ENCODE results near the gene SH3TC2. TPM values are rescaled to one million over a fixed set of nuclear protein-coding genes. Genes with fewer than 3 reads are reported as not detected.

SH3TC2 gene
- polyA plus RNA-seq, 1 donor (not counting 4 experiments of a cell fraction or from before 2014, with no cell fraction given): 19.0 TPM

DNA sequence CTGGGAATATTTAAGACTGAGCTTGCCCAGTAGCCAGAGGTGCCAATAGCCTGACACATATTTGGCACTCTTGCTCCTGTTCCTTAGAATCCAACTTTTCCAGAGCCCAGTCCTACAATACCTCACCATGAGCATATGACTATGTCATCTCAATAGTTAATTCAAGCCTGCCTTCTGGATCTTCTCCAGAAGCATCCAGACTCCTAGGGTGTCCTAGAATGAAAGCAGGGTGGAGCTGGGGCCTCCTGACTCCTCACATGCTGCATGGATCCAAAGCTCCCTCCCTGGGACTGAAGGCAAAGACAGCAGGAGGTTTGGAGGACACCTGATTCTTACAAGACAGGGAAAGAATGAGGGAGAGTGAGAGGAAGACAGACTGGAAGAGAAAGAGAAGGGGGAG, 37.9 kb downstream of the SH3TC2 start:
- Histone ChIP-seq H2AFZ (ENCODE audit: control insufficient read depth, low read length) (no peak overlapping the region), H3K27me3 (ENCODE audit: control insufficient read depth, extremely low read depth, insufficient read depth, low read length) (no peaks in the 10 kb centered on the region), H3K9me3 (ENCODE audit: control insufficient read depth, low read depth, low read length) (no peaks in the 10 kb centered on the region), H3K9me1 (ENCODE audit: control insufficient read depth, extremely low read depth, insufficient read depth, low read length) (no peaks in the 10 kb centered on the region), H3K4me2 (ENCODE audit: control insufficient read depth, extremely low read depth, insufficient read depth, low read depth, low read length) (no peak overlapping the region), H3K9ac (ENCODE audit: control insufficient read depth, extremely low read depth, insufficient read depth, low read length) (no peak overlapping the region), H3K27ac (ENCODE audit: control insufficient read depth, insufficient read depth, low read length) (no peak overlapping the region), H3K4me1 (ENCODE audit: control insufficient read depth, extremely low read depth, insufficient read depth, low read length) (no peaks in the 10 kb centered on the region), H3K36me3 (ENCODE audit: control insufficient read depth in 2 of 2, extremely low read depth in 1 of 2, insufficient read depth in 2 of 2, low read length in 2 of 2) (peaks cover 20 to 33% of the 10 kb centered on the region in 2 experiments), H4K20me1 (ENCODE audit: control insufficient read depth, extremely low read depth, insufficient read depth, low read length) (no peaks in the 10 kb centered on the region), H3K79me2 (ENCODE audit: control insufficient read depth, insufficient read depth, low read length) (no peaks in the 10 kb centered on the region), H3K4me3 (ENCODE audit: control insufficient read depth in 2 of 3, extremely low read depth in 1 of 3, insufficient read depth in 2 of 3, low read depth in 1 of 3, low read length in 3 of 3) (no peak overlapping the region)
- no peak for TF ChIP-seq EZH2 (IDR thresholded peaks at IDR 0.05; ENCODE audit: low read length)
- TF ChIP-seq, protein P1, sequence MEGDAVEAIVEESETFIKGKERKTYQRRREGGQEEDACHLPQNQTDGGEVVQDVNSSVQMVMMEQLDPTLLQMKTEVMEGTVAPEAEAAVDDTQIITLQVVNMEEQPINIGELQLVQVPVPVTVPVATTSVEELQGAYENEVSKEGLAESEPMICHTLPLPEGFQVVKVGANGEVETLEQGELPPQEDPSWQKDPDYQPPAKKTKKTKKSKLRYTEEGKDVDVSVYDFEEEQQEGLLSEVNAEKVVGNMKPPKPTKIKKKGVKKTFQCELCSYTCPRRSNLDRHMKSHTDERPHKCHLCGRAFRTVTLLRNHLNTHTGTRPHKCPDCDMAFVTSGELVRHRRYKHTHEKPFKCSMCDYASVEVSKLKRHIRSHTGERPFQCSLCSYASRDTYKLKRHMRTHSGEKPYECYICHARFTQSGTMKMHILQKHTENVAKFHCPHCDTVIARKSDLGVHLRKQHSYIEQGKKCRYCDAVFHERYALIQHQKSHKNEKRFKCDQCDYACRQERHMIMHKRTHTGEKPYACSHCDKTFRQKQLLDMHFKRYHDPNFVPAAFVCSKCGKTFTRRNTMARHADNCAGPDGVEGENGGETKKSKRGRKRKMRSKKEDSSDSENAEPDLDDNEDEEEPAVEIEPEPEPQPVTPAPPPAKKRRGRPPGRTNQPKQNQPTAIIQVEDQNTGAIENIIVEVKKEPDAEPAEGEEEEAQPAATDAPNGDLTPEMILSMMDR (optimal IDR thresholded peaks at IDR 0.05 in 1 of 3, IDR thresholded peaks at IDR 0.05 in 1 of 3, conservative IDR thresholded peaks at IDR 0.05 in 1 of 3; ENCODE audit: extremely low read depth in 1 of 3, insufficient read depth in 2 of 3, low read length in 3 of 3): no peak
- DNase-seq (ENCODE audit: low read depth, low spot score) (no peak), FAIRE-seq (no peak)
- dilution Hi-C loops (cut with MboI; ENCODE audit: extremely low pct_ligation_motif_present, low sequenced_read_pairs): no loop called here

DNA sequence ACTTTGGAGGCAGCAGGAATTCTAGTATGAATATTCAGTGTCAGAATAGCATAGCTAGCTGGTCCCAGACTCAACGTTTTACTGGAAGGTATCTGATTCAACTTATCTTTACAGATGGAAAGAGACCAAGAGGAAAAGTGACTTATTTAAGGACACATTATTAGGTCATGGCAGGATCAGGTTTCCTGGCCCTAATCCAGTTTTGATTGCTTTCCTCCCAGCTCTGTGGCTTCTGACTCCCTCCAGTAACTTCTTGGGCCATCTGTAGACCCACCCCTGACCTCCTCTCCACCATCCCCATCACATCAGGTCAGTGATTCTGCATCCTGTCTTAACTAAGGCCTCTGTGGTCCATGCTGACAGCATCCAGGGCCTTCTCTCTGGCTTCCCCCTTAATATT, 38.4 kb downstream of the SH3TC2 start:
- DNase-seq (ENCODE audit: low read depth, low spot score): no peak

More for the DNA sequence above, 38.4 kb downstream of the SH3TC2 start:
- H2AFZ ChIP-seq (ENCODE audit: control insufficient read depth, low read length): no peak overlapping the region
- no peak overlapping the region for H3K4me3 ChIP-seq (ENCODE audit: control insufficient read depth in 2 of 3, extremely low read depth in 1 of 3, insufficient read depth in 2 of 3, low read depth in 1 of 3, low read length in 3 of 3)
- H3K9me1 ChIP-seq (ENCODE audit: control insufficient read depth, extremely low read depth, insufficient read depth, low read length): no peaks in the 10 kb centered on the region
- no peaks in the 10 kb centered on the region for H3K79me2 ChIP-seq (ENCODE audit: control insufficient read depth, insufficient read depth, low read length)
- H3K9ac ChIP-seq (ENCODE audit: control insufficient read depth, extremely low read depth, insufficient read depth, low read length): no peak overlapping the region
- dilution Hi-C loops (cut with MboI; ENCODE audit: extremely low pct_ligation_motif_present, low sequenced_read_pairs): no loop called here
- FAIRE-seq: no peak
- no peaks in the 10 kb centered on the region for H3K4me1 ChIP-seq (ENCODE audit: control insufficient read depth, extremely low read depth, insufficient read depth, low read length)
- no peak for TF ChIP-seq EZH2 (IDR thresholded peaks at IDR 0.05; ENCODE audit: low read length)
- TF ChIP-seq, protein P1 (optimal IDR thresholded peaks at IDR 0.05 in 1 of 3, IDR thresholded peaks at IDR 0.05 in 1 of 3, conservative IDR thresholded peaks at IDR 0.05 in 1 of 3; ENCODE audit: extremely low read depth in 1 of 3, insufficient read depth in 2 of 3, low read length in 3 of 3): no peak
- H3K9me3 ChIP-seq (ENCODE audit: control insufficient read depth, low read depth, low read length): no peaks in the 10 kb centered on the region
- peaks cover 19 to 31% of the 10 kb centered on the region in 2 experiments for H3K36me3 ChIP-seq (ENCODE audit: control insufficient read depth in 2 of 2, extremely low read depth in 1 of 2, insufficient read depth in 2 of 2, low read length in 2 of 2)
- no peaks in the 10 kb centered on the region for H4K20me1 ChIP-seq (ENCODE audit: control insufficient read depth, extremely low read depth, insufficient read depth, low read length)
- no peak overlapping the region for H3K27ac ChIP-seq (ENCODE audit: control insufficient read depth, insufficient read depth, low read length)
- H3K27me3 ChIP-seq (ENCODE audit: control insufficient read depth, extremely low read depth, insufficient read depth, low read length): no peaks in the 10 kb centered on the region
- H3K4me2 ChIP-seq (ENCODE audit: control insufficient read depth, extremely low read depth, insufficient read depth, low read depth, low read length): no peak overlapping the region

Data from keratinocyte (primary cell).